ENCODE results near the gene THEM4.

Gene THEM4

GRCh38 chr1:151909167-151910149 is at the start of gene THEM4:
TSS of gene THEM4 (minus strand) at chr1:151909511. CDS start at chr1:151909458, 53 bp downstream.
- DNase-seq (ENCODE audit: low spot score), result peak; percentile 94

GRCh38 chr1:151958959-151959358 is 49.6 kb upstream of the THEM4 start:
- DNase-seq (ENCODE audit: low spot score), result no peak

- no peak for DNase-seq (ENCODE audit: low spot score)
These were observed 47.7 kb upstream of the THEM4 start for GRCh38 chr1:151956957-151957497.

GRCh38 chr1:151953409-151954094 is 44.2 kb upstream of the THEM4 start:
- no peak for DNase-seq (ENCODE audit: low spot score)

GRCh38 chr1:151952811-151953210 is 43.5 kb upstream of the THEM4 start:
- DNase-seq (ENCODE audit: low spot score), result no peak

GRCh38 chr1:151949371-151950193 is 40.3 kb upstream of the THEM4 start:
- DNase-seq (ENCODE audit: low spot score), result no peak

- no peak for DNase-seq (ENCODE audit: low spot score)
These were observed 39.2 kb upstream of the THEM4 start for GRCh38 chr1:151948506-151948905.

GRCh38 chr1:151947140-151947539 is 37.8 kb upstream of the THEM4 start:
- DNase-seq (ENCODE audit: low spot score), result no peak

GRCh38 chr1:151945725-151946722 is 36.7 kb upstream of the THEM4 start:
- no peak for DNase-seq (ENCODE audit: low spot score)

- DNase-seq (ENCODE audit: low spot score), result no peak
These were observed 35.7 kb upstream of the THEM4 start for GRCh38 chr1:151944857-151945575.

- no peak for DNase-seq (ENCODE audit: low spot score)
These were observed 35.0 kb upstream of the THEM4 start for GRCh38 chr1:151944126-151944856.

GRCh38 chr1:151943591-151943990 is 34.3 kb upstream of the THEM4 start:
- no peak for DNase-seq (ENCODE audit: low spot score)

- no peak for DNase-seq (ENCODE audit: low spot score)
These were observed 33.6 kb upstream of the THEM4 start for GRCh38 chr1:151942882-151943281.

GRCh38 chr1:151940541-151940940 is 31.2 kb upstream of the THEM4 start:
- DNase-seq (ENCODE audit: low spot score), result no peak

- no peak for DNase-seq (ENCODE audit: low spot score)
These were observed 30.5 kb upstream of the THEM4 start for GRCh38 chr1:151939779-151940178.

- DNase-seq (ENCODE audit: low spot score), result no peak
These were observed 29.8 kb upstream of the THEM4 start for GRCh38 chr1:151939141-151939540.

- DNase-seq (ENCODE audit: low spot score), result no peak
These were observed 27.3 kb upstream of the THEM4 start for GRCh38 chr1:151936653-151937052.

- no peak for DNase-seq (ENCODE audit: low spot score)
These were observed 26.7 kb upstream of the THEM4 start for GRCh38 chr1:151935894-151936602.

- DNase-seq (ENCODE audit: low spot score), result no peak
These were observed 25.8 kb upstream of the THEM4 start for GRCh38 chr1:151935154-151935553.

All from globus pallidus (tissue), 1 donor.